HEK293 (cell line): ENCODE data around the gene SIK2.
A peak's percentile ranks its signal among the peaks of the same experiment; 100 is the strongest.

Source experiments
- CTCF ChIA-PET: fragments of 350-600 bp; formaldehyde crosslinking; extraction: SDS; loops from one replicate; lab custom pipeline; 2021; ENCODE audit warnings: antibody characterized with exemption; lab: Yijun Ruan, JAX
- POLR2A ChIA-PET: fragments of 300-600 bp; formaldehyde crosslinking; extraction: SDS; loops from one replicate; lab custom pipeline; 2020; ENCODE audit warnings: antibody characterized with exemption, inconsistent platforms; lab: Yijun Ruan, JAX
- H3K27ac ChIP-seq: fragments of 200-500 bp; sonication (Bioruptor generic); 2 replicates; pipeline ENCODE4 v1.5.1; 2014; ENCODE audit warnings: low read depth, low read length, control low read depth, inconsistent platforms; ENCODE audit errors: extremely low read depth
- H3K36me3 ChIP-seq, 2 experiments: fragments of 200-500 bp in 1 of 2; sonication (Bioruptor generic) in 1 of 2; 1 replicate in 1 of 2; 2 replicates in 1 of 2; pipeline ENCODE4 v1.5.1; 2014 to 2017; ENCODE audit warnings: inconsistent platforms in 2 of 2, low read length in 2 of 2; ENCODE audit not compliant: control insufficient read depth in 2 of 2, insufficient read depth in 1 of 2
- H3K4me1 ChIP-seq: fragments of 200-500 bp; sonication (Bioruptor generic); 2 replicates; pipeline ENCODE4 v1.5.1; 2014; ENCODE audit warnings: mild to moderate bottlenecking, low read length, inconsistent platforms; ENCODE audit not compliant: control insufficient read depth, insufficient read depth
- H3K4me3 ChIP-seq: 2 replicates; pipeline ENCODE4 v1.5.1; 2011; ENCODE audit warnings: low read depth, mild to moderate bottlenecking, control low read depth, low read length, moderate library complexity
- H3K9me3 ChIP-seq: fragments of 200-500 bp; sonication (Bioruptor generic); 2 replicates; pipeline ENCODE4 v1.5.1; 2014; ENCODE audit warnings: low read depth, low read length, inconsistent platforms; ENCODE audit not compliant: control insufficient read depth, insufficient read depth
- FEZF1 ChIP-seq: fragments of 450-650 bp; formaldehyde crosslinking; IDR thresholded peaks from 2 replicates; pipeline ENCODE4 v1.5.1; 2016; ENCODE audit warnings: missing biosample characterization, missing genetic modification characterization
- GFI1B ChIP-seq: fragments of 450-650 bp; formaldehyde crosslinking; IDR thresholded peaks from 2 replicates; pipeline ENCODE4 v1.5.1; 2016; ENCODE audit warnings: missing biosample characterization, missing genetic modification characterization
- GLI4 ChIP-seq: fragments of 450-650 bp; formaldehyde crosslinking; IDR thresholded peaks from 2 replicates; pipeline ENCODE4 v1.5.1; 2016; ENCODE audit warnings: missing biosample characterization, missing genetic modification characterization
- INSM2 ChIP-seq: fragments of 450-650 bp; formaldehyde crosslinking; IDR thresholded peaks from 2 replicates; pipeline ENCODE4 v1.5.1; 2016; ENCODE audit warnings: missing biosample characterization, missing genetic modification characterization
- ZFP41 ChIP-seq: fragments of 450-650 bp; formaldehyde crosslinking; IDR thresholded peaks from 2 replicates; pipeline ENCODE4 v1.5.1; 2016; ENCODE audit warnings: missing biosample characterization, missing genetic modification characterization, borderline replicate concordance
- ZNF148 ChIP-seq: fragments of 450-650 bp; formaldehyde crosslinking; IDR thresholded peaks from 2 replicates; pipeline ENCODE4 v1.5.0; 2017; ENCODE audit warnings: missing biosample characterization, missing genetic modification characterization, borderline replicate concordance
- ZNF155 ChIP-seq: fragments of 450-650 bp; formaldehyde crosslinking; IDR thresholded peaks from 2 replicates; pipeline ENCODE4 v1.5.1; 2016; ENCODE audit warnings: missing biosample characterization, missing genetic modification characterization
- ZNF169 ChIP-seq: fragments of 450-650 bp; formaldehyde crosslinking; IDR thresholded peaks from 2 replicates; pipeline ENCODE4 v1.5.1; 2016; ENCODE audit warnings: missing biosample characterization, missing genetic modification characterization
- ZNF184 ChIP-seq: fragments of 450-650 bp; IDR thresholded peaks from 2 replicates; pipeline ENCODE4 v1.5.1; 2018; ENCODE audit warnings: missing biosample characterization, mild to moderate bottlenecking, missing genetic modification characterization
- ZNF398 ChIP-seq: fragments of 450-650 bp; formaldehyde crosslinking; IDR thresholded peaks from 2 replicates; pipeline ENCODE4 v1.5.1; 2017; ENCODE audit warnings: missing biosample characterization, missing genetic modification characterization
- ZNF513 ChIP-seq: fragments of 450-650 bp; IDR thresholded peaks from 2 replicates; pipeline ENCODE4 v1.5.1; 2018; ENCODE audit warnings: missing biosample characterization, missing genetic modification characterization
- ZNF529 ChIP-seq: fragments of 450-650 bp; formaldehyde crosslinking; IDR thresholded peaks from 2 replicates; pipeline ENCODE4 v1.5.1; 2017; ENCODE audit warnings: missing genetic modification characterization, missing biosample characterization; ENCODE audit not compliant: insufficient replicate concordance
- ZNF580 ChIP-seq: fragments of 450-650 bp; formaldehyde crosslinking; IDR thresholded peaks from 2 replicates; pipeline ENCODE4 v1.5.1; 2016; ENCODE audit warnings: missing biosample characterization, missing genetic modification characterization
- ZNF707 ChIP-seq: fragments of 450-650 bp; formaldehyde crosslinking; IDR thresholded peaks from 2 replicates; pipeline ENCODE4 v1.5.1; 2016; ENCODE audit warnings: missing biosample characterization, missing genetic modification characterization
- ZNF777 ChIP-seq: fragments of 450-650 bp; formaldehyde crosslinking; IDR thresholded peaks from 2 replicates; pipeline ENCODE4 v1.5.1; 2017; ENCODE audit warnings: missing biosample characterization, missing genetic modification characterization, borderline replicate concordance
- ZNF843 ChIP-seq: fragments of 450-650 bp; formaldehyde crosslinking; IDR thresholded peaks from 2 replicates; pipeline ENCODE4 v1.5.1; 2016; ENCODE audit warnings: missing biosample characterization, missing genetic modification characterization
- ZSCAN16 ChIP-seq: fragments of 450-650 bp; formaldehyde crosslinking; IDR thresholded peaks from 2 replicates; pipeline ENCODE4 v1.5.1; 2016; ENCODE audit warnings: missing biosample characterization, missing genetic modification characterization

Gene SIK2

GRCh38 chr11:111730871-111731591, 128.8 kb downstream of the SIK2 start (continued):
- TF ChIP-seq ZNF184 (tag by site-specific recombination) = no peak
- peak; percentile 95 for TF ChIP-seq FEZF1 (tag by site-specific recombination)
- no peak for TF ChIP-seq ZNF529 (tag by site-specific recombination)
- TF ChIP-seq ZNF777 (tag by site-specific recombination) = no peak
- no peak for TF ChIP-seq ZNF169
- TF ChIP-seq GFI1B (tag by site-specific recombination) = no peak
- peak; percentile 65 for TF ChIP-seq INSM2 (tag by site-specific recombination)

GRCh38 chr11:111731821-111732220, 129.6 kb downstream of the SIK2 start:
- CTCF ChIA-PET = interaction anchor here (1.0 to 1.4 kb wide), 2 partner anchors 46 to 126 kb away, joined by 3 read pairs; no protein-coding TSS in a partner anchor
- Histone ChIP-seq H3K9me3 (no peaks in the 10 kb centered on the region), H3K4me1 (peaks cover 2% of the 10 kb centered on the region; the same call in 1 of the 2 replicates), H3K4me3 (no peak overlapping the region), H3K36me3 (peaks cover 0 to 16% of the 10 kb centered on the region in 2 experiments; a peak in 1 of 3 replicates), H3K27ac (no peak overlapping the region)
- POLR2A ChIA-PET = interaction anchor here (0.6 kb wide), 1 partner anchor 37 kb away, joined by 3 read pairs; no protein-coding TSS in a partner anchor
- TF ChIP-seq ZNF398 (tag by site-specific recombination) (no peak), ZNF148 (no peak), ZFP41 (tag by site-specific recombination) (no peak), ZNF155 (tag by site-specific recombination) (no peak), ZNF580 (tag by site-specific recombination) (no peak), ZSCAN16 (tag by site-specific recombination) (no peak), ZNF513 (tag by site-specific recombination) (no peak), ZNF843 (tag by site-specific recombination) (no peak), ZNF707 (no peak), GLI4 (tag by site-specific recombination) (no peak)
